ENCODE measurements around the gene RGL3. TPM values are rescaled to one million over a fixed set of nuclear protein-coding genes. Genes with fewer than 3 reads are reported as not detected.

Gene RGL3
- total and polyA plus RNA-seq, 9 of the 15 experiments (the other 6 are each of a cell fraction or from before 2014, with no cell fraction given) = 0.12 to 0.61 (median 0.32) TPM; not detected in 4

GRCh38 chr19:11377756-11378155, 41.4 kb downstream of the RGL3 start (continued):
- TF ChIP-seq ZNF551 (CRISPR knock-in tag; IDR thresholded peaks at IDR 0.05) (no peak), NFYB (IDR thresholded peaks at IDR 0.05; ENCODE audit: extremely low read depth, insufficient read length) (no peak), TEAD4 (IDR thresholded peaks at IDR 0.05; ENCODE audit: low read length) (no peak), TEAD4 (CRISPR knock-in tag; IDR thresholded peaks at IDR 0.05; ENCODE audit: borderline replicate concordance) (no peak), ZNF175 (CRISPR knock-in tag; IDR thresholded peaks at IDR 0.05; ENCODE audit: low read depth) (no peak), VEZF1 (CRISPR knock-in tag; IDR thresholded peaks at IDR 0.05) (no peak), PRMT5 (CRISPR knock-in tag; IDR thresholded peaks at IDR 0.05) (no peak), IRF2 (CRISPR knock-in tag; IDR thresholded peaks at IDR 0.05) (no peak), KLF1 (tag; IDR thresholded peaks at IDR 0.05) (no peak)
- TF ChIP-seq, protein P1, sequence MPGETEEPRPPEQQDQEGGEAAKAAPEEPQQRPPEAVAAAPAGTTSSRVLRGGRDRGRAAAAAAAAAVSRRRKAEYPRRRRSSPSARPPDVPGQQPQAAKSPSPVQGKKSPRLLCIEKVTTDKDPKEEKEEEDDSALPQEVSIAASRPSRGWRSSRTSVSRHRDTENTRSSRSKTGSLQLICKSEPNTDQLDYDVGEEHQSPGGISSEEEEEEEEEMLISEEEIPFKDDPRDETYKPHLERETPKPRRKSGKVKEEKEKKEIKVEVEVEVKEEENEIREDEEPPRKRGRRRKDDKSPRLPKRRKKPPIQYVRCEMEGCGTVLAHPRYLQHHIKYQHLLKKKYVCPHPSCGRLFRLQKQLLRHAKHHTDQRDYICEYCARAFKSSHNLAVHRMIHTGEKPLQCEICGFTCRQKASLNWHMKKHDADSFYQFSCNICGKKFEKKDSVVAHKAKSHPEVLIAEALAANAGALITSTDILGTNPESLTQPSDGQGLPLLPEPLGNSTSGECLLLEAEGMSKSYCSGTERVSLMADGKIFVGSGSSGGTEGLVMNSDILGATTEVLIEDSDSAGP (CRISPR knock-in tag; IDR thresholded peaks at IDR 0.05) = no peak
- TF ChIP-seq, protein P2, sequence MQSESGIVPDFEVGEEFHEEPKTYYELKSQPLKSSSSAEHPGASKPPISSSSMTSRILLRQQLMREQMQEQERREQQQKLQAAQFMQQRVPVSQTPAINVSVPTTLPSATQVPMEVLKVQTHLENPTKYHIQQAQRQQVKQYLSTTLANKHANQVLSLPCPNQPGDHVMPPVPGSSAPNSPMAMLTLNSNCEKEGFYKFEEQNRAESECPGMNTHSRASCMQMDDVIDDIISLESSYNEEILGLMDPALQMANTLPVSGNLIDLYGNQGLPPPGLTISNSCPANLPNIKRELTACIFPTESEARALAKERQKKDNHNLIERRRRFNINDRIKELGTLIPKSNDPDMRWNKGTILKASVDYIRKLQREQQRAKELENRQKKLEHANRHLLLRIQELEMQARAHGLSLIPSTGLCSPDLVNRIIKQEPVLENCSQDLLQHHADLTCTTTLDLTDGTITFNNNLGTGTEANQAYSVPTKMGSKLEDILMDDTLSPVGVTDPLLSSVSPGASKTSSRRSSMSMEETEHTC (IDR thresholded peaks at IDR 0.05) = no peak
